NCI-H2029 (cell line): Measurements from ENCODE around the gene HEMK1.

ENCODE experiments used
- DNase-seq: peaks from one replicate; lab custom pipeline; 2025; lab: John Stamatoyannopoulos, UW

HEMK1 gene

GRCh38 chr3:50616770-50617095 is 47.4 kb downstream of the HEMK1 start:
- DNase-seq, result peak; percentile 53

DNA sequence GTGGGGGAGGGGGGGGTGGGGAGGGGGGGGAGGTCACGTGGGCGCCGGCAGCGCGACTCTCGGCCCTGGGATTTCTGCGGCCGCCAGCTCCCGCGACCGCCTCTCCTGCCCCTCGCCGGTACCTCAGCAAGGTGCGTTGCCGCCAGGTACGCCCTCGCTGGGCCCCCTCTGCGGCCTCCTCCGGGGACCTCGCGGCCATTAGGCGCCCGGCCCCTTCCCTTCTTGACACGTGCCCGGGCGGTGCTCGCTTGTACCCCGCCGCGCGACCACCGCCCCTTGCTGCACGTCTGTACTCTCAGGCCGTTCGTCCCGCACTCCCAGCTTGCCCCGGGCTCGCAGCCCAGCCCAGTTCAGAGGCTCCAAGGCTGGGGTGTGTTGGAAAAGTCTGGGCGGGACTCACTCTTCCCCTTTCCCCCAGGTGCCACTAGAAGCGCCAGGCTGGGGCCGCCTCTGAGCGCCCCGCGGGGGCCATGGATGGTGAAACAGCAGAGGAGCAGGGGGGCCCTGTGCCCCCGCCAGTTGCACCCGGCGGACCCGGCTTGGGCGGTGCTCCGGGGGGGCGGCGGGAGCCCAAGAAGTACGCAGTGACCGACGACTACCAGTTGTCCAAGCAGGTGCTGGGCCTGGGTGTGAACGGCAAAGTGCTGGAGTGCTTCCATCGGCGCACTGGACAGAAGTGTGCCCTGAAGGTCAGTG is 47.9 kb downstream of the HEMK1 start, which contains the start of gene MAPKAPK3:
Gene MAPKAPK3, plus strand, starts transcription at position 56 of the 696 bp plus-strand sequence. Its CDS starts 415 bp downstream, at position 471.
- no peak for DNase-seq

GRCh38 chr3:50617911-50618481 is 48.7 kb downstream of the HEMK1 start:
- no peak for DNase-seq

- DNase-seq, result no peak
Observed at GRCh38 chr3:50620420-50620819, 51.1 kb downstream of the HEMK1 start.

- DNase-seq, result no peak
Observed at GRCh38 chr3:50620820-50621219, 51.5 kb downstream of the HEMK1 start.

- DNase-seq, result no peak
Observed at GRCh38 chr3:50622881-50623280, 53.6 kb downstream of the HEMK1 start.

GRCh38 chr3:50623840-50624474 is 54.6 kb downstream of the HEMK1 start:
- DNase-seq, result no peak

- no peak for DNase-seq
Observed at GRCh38 chr3:50624634-50625033, 55.3 kb downstream of the HEMK1 start.

- DNase-seq, result no peak
Observed at GRCh38 chr3:50625231-50626182, 56.2 kb downstream of the HEMK1 start.

- DNase-seq, result no peak
Observed at GRCh38 chr3:50626401-50626800, 57.1 kb downstream of the HEMK1 start.

GRCh38 chr3:50627407-50628051 is 58.2 kb downstream of the HEMK1 start:
- no peak for DNase-seq

DNA sequence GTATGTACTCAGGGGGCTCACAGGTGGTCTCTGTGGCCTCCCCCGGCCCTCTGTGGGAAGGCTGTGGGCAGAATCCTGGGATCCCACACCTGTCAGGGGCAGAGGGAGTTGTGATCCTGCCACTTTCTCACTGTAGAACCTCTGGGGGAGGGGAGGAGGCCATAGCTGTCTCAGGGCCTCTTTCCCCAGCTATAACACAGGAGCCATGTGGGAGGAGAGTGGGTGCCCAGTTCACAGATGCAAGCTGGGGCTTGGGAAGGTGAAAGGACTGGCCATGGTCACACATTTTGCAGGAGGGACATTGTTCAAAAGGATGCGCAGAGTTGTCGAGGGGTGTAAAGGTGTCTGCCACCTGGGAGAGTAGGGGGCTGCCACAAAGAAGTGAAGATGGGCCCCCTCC is 59.3 kb downstream of the HEMK1 start:
- DNase-seq, result no peak

DNA sequence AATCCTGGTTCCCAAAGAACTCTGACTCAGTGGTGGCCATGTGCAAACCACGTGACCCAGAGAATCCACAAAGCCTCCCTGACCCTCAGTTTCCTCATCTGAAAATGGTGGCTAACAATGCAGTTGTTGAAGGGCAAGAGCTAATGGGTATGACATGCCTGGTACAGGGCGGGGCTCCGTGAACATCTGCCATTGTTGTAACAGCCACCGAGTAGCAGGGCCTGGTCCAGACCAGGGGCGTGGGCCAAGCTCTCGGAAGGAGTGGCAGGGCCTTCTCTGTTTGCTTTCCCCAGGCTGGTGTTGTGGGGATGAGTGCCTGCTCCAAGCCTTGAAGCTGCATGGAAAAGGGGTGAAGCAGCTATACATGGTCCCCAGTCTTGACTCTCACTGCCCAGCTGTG is 61.1 kb downstream of the HEMK1 start:
- DNase-seq, result no peak

DNA sequence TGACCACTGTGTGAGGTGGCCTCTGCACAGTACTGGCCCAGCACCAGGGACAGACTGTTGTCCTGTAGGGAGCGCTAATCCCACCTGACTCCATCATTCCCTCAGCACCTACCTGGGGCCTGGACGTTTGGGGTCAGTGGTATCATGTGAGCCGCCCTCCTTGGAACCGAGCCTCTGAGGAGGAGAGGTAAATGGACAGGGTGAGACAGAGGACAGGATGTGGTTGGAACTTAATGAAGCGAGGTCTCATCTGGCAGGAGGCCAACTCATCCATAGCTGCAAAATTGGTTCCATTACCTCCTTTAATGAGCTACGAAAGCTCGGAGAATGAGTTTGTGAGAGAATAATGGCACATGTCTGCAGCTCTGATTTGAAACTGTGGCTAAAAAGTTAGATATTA is 61.6 kb downstream of the HEMK1 start:
- peak; percentile 40 for DNase-seq

DNA sequence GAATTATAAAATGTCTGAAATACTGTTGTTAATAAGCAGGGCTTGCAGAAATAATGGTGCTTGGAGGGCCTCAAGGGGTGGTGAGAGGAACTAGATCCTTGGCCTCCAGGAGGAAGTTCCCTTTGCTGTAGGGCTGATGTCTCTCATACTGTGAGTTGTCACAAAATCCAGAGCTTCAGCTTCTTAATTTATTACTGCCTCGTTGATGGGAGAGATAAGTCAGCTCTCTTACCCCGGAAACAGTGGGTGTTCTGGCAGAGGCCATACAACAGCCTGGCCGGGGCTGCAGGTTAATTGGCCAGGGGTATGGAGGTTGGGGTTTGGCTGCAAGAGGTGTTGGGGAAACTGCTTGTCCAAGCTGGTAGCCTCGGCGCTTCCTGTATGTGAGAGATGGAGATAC is 63.1 kb downstream of the HEMK1 start:
- DNase-seq, result no peak

- no peak for DNase-seq
Observed at GRCh38 chr3:50633230-50633790, 64.0 kb downstream of the HEMK1 start.

DNA sequence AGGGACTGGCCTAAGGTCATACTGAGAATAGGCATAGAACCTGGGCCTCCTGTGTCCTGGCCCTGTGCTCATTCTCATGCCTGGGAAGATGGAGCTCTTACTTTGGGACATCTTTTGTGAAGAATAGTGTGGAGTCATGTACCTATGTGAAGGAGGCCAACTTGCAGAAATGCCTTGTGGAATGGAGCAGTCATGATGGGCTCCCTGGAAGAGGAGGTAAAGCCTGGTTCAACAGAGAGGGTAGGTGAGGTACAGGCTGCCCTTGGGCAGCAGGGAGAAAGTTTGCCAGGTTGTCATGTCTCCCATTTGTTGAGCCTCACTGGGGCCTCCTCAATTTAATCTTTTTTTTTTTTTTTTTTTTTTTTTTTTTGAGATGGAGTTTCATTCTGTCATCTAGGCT is 65.7 kb downstream of the HEMK1 start:
- DNase-seq, result no peak

DNA sequence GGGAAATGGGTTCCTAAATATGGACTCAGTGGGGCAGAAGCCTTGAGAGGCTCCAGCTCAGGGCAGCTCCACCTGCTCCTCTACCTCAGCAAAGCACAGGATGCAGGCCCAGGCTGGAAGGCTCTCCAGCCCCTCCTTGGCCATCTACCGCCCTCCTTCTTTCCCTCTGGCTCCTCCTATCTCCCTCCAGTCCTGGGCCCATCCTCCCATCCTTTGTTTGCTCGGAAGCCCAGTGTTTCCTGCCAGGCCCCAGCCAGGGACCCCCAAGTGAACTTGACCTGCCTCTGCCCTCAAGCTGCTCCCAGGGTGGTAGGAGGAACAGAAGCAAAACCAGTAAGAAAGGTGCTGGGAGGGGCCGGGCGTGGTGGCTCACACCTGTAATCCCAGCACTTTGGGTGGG is 67.7 kb downstream of the HEMK1 start:
- no peak for DNase-seq

DNA sequence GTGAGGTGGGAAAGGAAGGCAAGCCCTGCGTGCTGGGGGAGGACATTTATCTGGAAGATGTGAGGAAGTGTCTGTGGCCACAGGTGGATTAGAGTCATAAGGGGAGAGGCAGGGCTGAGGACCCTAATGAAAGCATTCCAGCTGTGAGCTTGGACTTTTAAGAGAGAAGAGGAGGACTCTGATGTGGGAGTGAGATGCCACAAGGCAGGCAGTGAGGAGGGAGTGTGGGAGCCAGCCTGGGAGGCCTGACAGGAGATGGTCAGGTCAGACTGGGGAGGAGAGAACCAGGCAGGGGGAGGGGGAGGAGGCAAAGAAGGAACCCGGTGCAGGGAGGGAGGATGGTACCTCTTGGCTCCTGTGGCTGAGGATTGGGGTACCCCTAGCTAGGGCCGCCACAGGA is 68.6 kb downstream of the HEMK1 start:
- DNase-seq, result no peak

- DNase-seq, result no peak
Observed at GRCh38 chr3:50639055-50639494, 69.8 kb downstream of the HEMK1 start.

DNA sequence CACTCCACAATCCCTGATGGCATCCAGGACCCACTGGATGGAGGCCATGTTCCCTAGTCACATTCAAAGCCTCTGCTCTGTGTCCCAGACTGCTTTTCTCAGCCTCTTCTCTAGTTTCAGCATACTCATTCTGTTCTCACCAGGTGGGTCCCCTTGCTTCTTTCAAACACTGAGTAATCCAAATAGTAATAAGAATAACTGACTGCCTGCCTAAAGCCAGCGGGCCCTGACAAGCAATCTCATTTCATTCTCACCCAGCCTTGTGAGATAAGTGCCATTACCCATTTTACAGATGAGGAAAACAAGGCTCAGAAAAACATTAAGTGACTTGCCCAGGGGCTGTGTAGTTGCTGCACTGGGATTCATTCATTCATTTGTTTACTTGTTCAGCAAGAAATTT is 73.1 kb downstream of the HEMK1 start:
- no peak for DNase-seq

DNA sequence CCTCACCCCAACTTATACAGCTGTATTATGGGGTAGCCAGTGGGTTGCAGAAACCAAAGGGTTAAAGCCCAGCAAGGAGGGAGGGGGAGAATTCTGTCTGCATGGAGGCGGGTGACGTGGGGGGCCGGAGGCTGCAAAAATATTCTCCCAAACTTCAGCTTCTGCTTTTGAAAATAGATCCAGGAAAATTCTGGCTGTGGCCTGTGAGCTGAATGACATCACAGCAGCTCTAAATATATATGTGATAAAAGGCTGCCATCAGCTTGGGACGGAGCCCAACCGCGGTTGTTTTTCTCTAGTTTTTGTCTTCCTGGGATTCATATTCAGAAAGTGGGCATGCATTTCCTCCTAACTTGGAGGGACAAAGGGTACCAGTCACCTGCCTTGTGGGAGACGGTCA is 75.2 kb downstream of the HEMK1 start:
- DNase-seq, result no peak
